LNCAP (cell line): ENCODE measurements around the gene NLGN2.

ENCODE experiments used
- TF ChIP-seq, protein P1 (sequence below): fragments of 450-650 bp; IDR thresholded peaks from 2 replicates; pipeline ENCODE4 v1.5.1; 2017; ENCODE audit warnings: mild to moderate bottlenecking

Gene NLGN2

GRCh38 chr17:7442142-7442541, 34.5 kb downstream of the NLGN2 start:
- TF ChIP-seq, protein P1, sequence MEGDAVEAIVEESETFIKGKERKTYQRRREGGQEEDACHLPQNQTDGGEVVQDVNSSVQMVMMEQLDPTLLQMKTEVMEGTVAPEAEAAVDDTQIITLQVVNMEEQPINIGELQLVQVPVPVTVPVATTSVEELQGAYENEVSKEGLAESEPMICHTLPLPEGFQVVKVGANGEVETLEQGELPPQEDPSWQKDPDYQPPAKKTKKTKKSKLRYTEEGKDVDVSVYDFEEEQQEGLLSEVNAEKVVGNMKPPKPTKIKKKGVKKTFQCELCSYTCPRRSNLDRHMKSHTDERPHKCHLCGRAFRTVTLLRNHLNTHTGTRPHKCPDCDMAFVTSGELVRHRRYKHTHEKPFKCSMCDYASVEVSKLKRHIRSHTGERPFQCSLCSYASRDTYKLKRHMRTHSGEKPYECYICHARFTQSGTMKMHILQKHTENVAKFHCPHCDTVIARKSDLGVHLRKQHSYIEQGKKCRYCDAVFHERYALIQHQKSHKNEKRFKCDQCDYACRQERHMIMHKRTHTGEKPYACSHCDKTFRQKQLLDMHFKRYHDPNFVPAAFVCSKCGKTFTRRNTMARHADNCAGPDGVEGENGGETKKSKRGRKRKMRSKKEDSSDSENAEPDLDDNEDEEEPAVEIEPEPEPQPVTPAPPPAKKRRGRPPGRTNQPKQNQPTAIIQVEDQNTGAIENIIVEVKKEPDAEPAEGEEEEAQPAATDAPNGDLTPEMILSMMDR: no peak

- TF ChIP-seq, protein P1: no peak
Measured at GRCh38 chr17:7443499-7444485, 36.1 kb downstream of the NLGN2 start.

DNA sequence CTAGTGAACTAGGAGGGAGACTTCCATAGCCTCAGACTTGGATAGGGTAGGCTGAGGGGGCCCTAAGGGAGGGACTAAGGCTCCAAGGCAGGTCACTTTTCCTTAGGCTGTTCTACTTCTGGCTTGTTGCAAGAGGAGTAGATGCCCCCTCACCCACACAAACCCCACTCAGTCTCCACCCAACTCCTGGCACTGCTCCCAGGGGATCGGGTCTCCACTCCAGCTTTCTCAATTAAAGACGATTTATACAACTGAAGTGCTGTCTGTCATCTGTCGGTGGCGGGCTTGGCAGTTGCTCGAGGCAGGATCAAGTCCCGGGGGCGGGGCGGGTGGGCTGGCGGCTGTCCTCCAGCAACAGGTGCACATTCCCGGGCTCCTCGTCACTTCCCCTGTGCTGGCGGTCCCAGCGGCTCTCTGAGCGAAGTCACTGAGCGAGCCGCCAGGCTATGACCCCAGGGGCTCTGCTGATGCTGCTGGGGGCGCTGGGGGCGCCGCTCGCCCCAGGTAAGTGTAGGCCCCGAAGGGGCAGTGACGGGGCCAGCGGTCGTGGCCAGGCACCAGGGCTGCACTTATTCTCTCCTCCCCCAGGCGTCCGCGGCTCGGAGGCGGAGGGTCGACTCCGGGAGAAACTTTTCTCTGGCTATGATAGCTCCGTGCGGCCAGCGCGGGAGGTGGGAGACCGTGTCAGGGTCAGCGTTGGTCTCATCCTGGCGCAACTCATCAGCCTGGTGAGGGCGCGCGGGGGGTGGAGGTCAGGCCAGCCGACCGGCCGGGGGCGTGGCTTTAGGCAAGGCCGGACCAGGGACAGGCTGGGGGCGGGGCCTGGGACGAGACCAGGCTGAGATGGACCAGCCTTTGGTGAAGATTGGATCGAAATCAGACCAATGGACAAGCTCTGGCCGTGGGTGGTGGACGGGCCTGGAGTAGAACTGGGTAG, 37.3 kb downstream of the NLGN2 start, which contains the start of gene CHRNB1:
CHRNB1 (plus strand) TSS at position 380 of the 937 bp plus-strand sequence; CDS start at position 447, 67 bp downstream.
- TF ChIP-seq, protein P1: no peak

- TF ChIP-seq, protein P1: no peak
Measured at GRCh38 chr17:7445619-7445968, 37.9 kb downstream of the NLGN2 start.

GRCh38 chr17:7448461-7448860, 40.8 kb downstream of the NLGN2 start:
- TF ChIP-seq, protein P1: no peak

DNA sequence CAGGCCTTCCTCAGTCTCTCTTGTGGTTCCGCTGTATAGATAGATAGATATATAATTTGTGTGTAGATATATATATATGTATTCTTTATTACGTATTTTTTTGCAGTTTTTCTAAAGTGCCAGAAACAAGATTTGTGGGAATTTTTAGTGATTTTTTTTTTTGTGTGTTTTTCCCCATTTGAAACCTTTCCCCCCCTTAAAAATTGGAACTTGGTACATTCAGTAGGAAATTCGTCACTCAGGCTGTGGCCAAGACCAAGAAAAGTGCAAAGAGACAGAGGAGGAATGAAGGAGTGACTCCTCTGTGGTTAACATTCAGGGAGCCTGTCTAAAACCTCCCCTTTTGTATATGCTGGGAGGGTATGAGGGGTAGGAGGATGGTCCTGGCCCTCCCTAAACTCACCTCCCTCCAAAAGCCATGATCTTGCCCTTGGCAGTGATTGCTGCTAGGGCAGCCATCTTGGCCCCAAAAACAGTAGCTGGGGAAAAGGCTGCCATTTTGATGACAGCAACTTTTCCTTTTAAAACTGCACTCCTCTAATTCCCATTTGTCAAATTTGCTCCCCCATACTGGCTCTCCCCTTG, 52.4 kb downstream of the NLGN2 start:
- TF ChIP-seq, protein P1: no peak
